Measurements from ENCODE around the gene CNGA2.

DNA sequence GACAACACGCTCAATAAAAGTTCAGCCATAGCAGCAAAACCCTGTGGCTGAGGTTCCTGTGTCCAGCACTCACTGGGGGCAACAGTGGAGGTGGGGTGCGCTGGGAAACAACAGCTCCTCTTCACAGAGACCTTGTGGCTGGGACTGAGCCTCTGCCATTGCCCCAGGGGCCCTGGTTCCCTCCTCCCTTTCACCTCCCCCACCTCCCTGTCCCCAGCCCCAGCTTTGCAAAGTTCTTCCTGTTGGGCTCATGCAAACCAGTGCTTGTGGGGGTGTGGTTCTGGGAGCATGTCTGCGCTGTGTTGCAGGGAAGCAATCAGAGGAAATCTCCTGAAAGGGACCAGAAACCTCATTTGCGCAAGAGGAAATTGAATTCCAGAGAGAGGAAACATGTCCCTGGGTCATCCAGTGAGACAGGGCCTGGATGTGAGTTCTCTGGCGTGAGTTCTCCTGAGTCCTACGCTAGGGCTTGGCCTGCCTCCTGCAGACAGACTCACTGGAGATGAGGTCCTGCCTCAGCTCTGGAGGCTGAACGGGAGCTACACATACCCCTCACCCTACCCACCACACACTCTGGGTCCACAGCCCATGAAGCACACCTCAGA lies 11.3 kb upstream of the CNGA2 start:
- TF ChIP-seq, protein P1, sequence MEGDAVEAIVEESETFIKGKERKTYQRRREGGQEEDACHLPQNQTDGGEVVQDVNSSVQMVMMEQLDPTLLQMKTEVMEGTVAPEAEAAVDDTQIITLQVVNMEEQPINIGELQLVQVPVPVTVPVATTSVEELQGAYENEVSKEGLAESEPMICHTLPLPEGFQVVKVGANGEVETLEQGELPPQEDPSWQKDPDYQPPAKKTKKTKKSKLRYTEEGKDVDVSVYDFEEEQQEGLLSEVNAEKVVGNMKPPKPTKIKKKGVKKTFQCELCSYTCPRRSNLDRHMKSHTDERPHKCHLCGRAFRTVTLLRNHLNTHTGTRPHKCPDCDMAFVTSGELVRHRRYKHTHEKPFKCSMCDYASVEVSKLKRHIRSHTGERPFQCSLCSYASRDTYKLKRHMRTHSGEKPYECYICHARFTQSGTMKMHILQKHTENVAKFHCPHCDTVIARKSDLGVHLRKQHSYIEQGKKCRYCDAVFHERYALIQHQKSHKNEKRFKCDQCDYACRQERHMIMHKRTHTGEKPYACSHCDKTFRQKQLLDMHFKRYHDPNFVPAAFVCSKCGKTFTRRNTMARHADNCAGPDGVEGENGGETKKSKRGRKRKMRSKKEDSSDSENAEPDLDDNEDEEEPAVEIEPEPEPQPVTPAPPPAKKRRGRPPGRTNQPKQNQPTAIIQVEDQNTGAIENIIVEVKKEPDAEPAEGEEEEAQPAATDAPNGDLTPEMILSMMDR (IDR thresholded peaks at IDR 0.05; ENCODE audit: low read length), result no peak
- no peak for TF ChIP-seq EZH2 (optimal IDR thresholded peaks at IDR 0.05; ENCODE audit: low read depth, low read length)

Data from MM.1S (cell line).